ENCODE results near the gene CUL4B.
"Not testable (repeated sequence)": the region's sequence is repeated elsewhere in the genome, so short reads cannot be mapped to it uniquely, and the experiment has no call there.

CUL4B gene

DNA sequence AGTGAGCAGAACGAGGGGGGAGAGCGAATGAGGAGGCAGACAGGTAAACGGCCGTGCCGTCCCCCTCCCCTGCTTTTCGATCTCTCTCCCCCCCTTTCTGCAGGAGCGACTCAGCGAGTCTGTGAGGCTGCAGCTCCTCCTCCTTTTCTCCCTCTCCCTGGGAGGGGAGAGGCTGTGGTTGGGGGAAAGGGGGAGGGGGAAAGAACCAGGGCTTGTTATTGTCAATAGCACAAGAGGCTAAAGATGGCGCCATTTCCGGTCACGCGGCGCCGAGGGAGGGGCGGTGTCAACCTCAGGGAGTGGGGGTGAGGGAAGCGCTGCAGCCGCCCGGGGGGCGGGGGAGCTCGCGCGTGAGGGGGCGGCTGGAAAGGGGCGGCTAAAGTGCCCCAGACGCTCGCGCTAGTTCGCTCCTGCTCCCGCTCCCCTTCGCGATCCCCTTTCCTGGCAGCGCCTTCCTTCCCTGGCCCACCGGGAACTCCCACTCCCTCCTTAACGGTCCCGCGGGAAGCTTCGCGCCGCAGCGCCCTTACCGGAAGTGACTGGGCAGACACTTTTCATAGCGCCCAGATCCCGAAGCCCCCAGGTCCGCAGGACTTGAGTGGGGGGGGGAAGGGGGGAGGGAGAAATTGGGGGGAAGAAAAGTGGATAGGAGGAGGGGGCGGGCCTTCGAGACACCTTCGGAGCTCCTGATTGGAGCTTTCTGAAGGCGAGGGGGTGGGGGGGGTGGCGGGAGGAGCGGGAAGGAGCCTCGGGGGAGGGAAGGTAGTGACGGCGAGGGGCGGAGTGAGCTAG lies at the start of gene CUL4B:
Gene CUL4B (minus strand): TSS at position 121 of the 792 bp plus-strand sequence. CDS start 324 bp downstream, outside the sequence.
- peak; percentile 90 for DNase-seq (ENCODE audit: low read depth)

DNA sequence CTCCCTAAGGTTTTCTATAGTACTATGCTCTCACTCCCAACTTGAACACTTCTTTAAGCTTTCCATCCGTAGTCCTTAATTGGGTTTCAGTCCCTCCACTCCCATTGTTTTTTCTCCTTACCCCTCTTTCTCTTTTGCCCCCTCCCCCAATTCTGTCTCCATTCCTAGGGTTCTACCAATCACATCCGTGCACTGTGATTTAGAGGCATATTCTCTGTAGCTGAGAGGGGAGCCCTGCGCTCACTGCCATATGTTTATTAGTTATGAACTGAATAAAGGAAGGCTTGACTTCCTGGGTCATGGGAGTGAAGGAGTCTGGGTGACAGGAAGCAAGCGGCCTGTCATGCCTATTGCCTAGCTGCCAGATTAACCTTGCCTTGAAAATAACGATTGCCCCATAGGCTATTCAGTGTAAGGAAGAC lies 43.6 kb upstream of the CUL4B start:
- DNase-seq (ENCODE audit: low read depth), result peak; percentile 17

DNA sequence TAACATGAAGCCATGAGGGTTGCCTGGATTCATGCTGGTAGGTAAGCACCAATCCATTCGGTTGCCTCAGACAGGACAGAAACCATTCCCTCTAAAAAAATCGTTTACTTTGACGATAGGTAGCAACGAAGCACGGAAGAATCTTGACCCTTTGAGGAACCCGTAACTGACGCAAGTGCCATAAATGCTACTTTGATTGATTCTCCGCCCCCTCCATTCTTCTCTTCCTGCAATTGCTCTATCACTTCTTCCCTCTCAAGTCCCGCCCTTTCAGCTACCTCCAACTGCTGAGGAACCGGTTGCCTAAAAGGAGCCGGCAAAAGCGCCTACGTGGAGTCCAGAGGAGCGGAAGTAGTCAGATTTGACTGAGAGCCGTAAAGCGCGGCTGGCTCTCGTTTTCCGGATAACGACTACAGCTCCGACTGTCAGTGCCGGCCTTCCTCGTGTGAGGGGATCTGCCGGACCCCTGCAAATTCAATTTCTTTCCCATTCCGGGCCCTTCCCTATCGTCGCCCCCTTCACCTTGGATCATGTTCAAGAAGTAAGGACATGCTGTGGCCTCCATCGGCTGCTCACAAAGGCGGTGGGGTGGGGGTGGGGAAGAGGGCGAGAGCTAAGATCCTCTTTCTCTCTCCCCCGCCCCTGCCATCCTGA lies 43.1 kb upstream of the CUL4B start, which contains the start of gene MCTS1:
Gene MCTS1 (plus strand): TSS at position 395 of the 654 bp plus-strand sequence. CDS start 136 bp downstream, at position 531.
- peak; percentile 74 for DNase-seq (ENCODE audit: low read depth)

DNA sequence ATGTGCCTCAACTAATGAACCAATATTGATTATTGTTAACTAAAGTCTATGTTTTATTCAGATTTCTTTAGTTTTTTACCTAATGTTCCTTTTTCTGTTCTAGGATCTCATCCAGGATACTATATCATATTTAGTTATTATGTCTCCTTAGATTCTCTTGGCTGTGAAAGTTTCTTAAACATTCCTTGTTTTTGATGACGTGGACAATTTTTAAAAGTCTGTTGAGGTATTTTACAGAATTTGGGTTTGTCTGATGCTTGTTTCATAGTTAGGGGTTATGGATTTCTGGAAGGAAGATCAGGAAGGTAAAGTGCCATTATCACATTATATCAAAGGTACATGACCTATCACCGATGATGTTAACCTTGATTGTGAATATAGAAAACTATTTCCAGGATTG lies 24.9 kb upstream of the CUL4B start:
- no peak for DNase-seq (ENCODE audit: low read depth)

DNA sequence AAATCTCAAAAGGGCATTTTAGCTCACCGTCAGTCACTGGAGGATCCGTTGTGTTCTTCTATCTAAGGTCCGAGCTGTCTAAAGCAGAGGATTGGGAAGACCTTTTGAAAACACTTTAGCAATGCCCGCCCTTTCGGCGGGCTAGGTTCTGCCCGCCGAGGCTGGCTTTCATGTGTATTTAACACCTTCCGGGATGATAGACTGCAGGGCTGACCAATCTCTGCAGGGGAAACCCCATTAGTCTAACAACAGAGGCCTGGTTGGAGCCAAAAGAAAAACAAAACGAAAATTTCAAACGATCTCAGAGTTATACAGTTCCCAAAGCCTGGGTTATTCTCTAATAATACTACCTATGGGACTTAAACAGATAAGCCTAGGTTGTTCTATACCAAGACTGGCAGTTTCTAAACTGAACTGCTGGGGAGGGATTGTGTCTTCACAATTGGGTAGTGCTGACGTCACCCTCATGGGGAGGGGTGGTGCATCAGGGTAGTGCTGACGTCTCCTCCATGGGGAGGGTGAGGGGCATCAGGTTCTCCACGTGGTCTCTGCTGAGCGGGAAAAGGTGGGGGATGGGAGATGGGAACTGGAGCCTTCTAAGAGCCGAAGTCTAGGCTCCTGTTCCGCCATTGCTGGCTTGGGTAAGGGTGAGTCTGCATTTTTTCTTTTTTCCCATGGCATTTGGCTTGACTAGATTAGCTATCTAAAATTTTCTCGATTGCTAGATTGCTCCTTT lies 14.8 kb upstream of the CUL4B start:
- DNase-seq (ENCODE audit: low read depth), result no peak

DNA sequence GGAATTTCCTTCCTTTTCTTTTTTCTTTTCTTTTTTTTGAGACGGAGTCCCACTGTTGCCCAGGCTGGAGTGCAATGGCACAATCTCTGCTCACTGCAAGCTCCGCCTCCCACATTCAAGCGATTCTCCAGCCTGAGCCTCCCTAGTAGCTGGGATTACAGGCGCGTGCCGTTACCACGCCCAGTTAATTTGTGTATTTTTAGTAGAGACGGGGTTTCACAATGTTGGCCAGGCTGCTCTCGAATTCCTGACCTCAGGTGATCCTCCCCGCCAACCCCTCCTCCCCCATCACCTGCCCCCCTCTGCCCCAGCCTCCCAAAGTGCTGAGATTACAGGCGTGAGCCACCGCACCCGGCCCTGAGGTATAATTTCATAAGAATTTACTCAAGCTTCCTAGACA lies 13.0 kb upstream of the CUL4B start:
- not testable (repeated sequence) for DNase-seq (ENCODE audit: low read depth)

DNA sequence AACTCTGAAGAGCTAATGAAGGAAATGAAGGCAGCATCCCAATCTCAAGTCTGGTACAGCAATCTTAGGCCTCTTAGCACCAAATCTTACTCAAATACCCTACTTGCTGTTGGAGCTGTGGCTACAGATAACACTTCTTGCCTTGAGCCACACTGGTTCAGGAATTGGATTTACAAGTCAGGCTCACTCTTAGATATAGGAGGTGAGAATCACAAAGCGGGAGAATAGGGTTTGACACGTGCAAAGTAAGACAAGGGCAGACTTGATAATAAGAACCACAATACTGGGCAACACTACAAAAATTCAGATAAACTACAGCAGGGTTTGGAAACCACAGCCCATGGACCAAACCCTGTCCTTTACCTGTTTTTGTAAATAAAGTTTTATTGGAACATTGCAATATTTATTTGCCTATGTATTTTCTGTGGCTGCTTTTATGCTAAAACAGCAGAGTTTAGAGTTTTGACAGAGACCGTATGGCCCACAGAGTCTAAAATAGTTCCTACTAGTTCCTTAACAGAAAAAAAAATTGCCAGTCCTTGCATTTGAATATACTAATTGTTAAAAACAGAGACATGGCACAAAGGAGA lies 9.3 kb upstream of the CUL4B start:
- DNase-seq (ENCODE audit: low read depth), result no peak

DNA sequence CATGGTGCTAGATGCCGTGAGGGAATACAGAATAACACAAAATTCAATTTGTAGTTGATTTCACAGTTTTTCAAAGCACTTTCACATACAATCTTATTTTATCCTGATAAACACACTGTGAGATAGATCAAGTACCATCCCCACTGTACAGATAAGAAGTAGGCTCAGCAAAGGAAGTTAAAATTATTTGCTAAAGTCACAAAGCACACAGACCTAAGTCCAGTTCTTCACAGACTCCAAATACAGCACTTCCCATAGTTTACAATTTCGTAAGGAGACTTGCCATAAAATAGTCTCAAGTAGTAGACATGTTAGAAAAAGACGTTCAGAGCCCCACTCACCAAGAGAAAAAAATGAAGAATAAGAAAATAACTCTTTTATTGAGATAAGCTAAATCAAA lies 7.8 kb upstream of the CUL4B start:
- DNase-seq (ENCODE audit: low read depth), result no peak

DNA sequence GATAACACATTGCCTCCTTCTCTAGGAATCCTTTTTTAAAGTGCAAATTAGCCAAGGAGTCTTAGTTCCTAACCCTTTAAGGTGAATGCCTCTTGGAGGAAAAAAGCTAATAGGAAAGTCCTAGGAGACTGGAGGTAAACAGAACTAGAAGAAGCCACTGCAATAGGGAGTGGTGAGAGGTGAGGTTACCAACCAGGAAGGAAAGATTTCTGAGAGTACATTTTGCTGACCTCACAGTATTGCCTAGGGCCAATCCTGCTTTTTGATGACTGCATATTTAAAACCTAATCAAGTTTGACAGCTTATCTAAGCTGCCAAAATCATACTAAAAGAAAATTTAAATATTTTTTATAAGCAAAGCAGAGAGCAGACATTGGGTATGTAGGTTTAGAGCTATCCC lies 7.3 kb upstream of the CUL4B start:
- DNase-seq (ENCODE audit: low read depth), result no peak

DNA sequence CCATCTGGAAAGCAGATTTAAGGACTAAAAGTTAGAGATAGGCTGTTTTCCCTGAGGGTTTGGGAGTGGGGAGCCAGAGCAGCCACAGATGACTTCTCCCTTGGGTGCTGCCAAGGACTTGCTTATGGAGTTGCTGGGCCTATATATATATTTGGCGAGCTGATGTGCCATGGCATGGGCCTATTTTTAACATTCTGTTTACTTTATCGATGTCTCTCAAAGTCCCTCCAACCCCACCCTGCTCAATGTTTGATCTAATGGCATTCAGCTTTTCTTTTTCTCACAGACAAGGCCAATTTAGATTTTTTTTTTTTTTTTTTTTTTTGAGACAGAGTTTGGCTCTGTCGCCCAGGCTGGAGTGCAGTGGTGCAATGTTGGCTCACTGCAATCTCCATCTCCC lies 6.1 kb upstream of the CUL4B start:
- no peak for DNase-seq (ENCODE audit: low read depth)

DNA sequence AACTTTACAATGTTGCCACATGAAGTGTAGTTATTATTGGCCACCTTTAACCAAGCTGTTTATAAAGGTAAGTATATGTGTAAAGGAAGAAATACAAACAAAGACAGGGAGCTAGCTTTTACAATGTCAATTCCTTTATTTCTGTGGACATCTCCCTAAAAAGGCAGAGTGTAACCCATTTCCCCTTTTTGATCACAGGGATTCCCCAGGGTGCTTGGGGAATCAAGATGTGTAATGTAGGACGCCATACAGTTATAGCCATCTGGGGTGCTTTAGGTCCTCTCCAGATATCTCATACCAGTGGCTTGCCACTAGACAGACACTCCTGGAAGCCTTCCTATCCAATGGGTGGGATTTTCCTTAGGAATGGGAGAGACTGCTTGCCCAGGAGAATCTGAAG lies 4.2 kb upstream of the CUL4B start:
- no peak for DNase-seq (ENCODE audit: low read depth)

DNA sequence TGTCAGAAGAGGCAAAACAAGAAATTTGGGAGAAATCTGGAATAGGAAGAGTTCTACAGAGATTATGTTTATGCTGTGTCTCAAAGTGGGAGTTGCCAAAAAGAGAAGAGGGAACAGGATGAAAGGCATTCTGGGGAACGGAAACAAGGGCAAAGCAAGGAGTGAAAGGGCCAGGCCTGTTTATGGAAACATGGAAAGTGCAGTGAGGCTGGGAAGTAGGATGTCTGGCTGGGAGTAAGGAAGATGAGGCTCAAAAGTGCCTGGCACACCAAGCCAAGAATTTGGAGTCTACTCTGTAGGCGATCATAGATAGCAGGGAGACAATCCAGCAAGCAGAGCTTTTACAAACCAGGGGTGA lies 1.8 kb upstream of the CUL4B start:
- no peak for DNase-seq (ENCODE audit: low read depth)

DNA sequence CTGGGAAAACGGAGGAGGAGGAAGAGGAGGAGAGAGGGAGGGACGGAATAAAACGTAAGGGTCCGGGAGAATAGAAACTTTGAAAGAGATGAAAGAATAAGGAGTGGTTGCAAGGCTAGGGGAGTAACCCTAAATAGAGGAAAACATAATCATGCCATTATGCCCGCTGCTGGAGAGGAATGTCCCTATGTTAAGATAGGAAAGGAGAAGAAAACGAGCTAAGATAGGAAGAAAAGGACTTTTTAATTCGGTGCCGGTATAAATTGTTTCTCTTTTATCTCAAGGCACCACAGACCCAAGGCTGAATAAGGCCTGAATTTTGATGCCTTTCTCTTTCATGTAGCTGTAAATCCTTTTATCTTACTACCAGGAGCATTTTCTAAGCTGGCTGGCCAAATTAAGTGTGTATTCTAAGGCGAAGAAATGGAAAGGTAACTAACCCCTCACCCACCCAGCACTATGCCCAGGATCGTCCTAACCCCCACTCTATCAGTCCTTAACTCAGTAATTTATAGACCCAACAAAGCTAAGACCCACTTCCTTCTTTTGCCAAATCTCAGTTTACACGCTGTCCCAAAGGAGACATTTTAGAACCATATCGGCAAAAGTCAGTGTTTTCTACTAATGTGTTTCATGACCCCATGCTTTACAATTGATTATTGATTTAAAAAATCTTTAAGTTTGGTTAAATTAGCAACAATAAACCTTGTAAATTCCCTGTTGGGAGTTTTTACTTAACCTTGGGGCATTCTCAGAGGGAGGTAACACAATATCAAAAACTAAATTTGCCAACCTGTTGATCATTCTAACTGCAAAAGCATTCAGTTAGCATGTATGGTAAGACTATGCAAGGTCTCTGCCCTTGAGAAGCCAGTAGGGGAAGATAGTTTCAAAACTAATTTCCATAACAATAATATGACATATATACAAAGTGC lies 1.1 kb upstream of the CUL4B start:
- no peak for DNase-seq (ENCODE audit: low read depth)

DNA sequence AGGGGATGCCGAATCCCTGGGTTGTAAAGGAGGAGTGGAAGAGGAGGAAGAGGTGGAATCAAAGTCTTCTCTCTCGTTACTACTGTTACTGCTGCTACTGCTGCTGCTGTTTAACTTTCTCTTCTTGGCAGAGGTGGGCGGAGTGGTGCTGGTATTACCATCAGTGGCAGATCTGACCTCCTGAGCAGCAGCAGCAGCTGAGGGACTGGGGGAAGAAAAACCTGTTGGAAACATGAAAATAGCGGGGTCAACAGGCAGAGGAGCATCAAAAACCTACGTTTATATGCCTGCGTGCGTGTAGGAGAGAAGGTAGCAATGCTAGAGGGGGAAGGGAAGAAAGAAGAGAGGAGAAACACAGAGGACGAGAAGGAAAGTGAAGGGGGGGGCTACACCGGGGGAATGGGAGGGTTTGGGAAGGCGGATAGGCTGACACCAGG lies 339 bp downstream of the CUL4B start:
- no peak for DNase-seq (ENCODE audit: low read depth)

DNA sequence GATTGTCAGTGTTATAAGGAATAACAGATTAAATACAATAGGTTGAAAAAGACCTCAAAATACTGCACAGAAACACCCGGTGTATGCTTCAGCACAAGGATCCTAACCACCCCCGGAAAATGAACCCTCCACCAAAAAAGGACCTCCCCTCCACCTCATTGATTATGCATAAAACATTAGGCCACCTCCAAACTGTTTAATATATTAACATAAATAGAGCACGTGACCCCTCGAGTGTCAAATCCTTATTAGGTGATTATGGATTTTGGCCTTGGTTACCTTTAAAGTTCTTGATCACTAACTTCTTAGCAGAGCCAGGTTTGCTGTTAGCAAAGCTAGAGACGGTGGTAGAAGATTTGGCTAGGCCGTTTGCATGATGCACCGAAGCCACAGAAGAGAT lies 958 bp downstream of the CUL4B start:
- DNase-seq (ENCODE audit: low read depth), result no peak

DNA sequence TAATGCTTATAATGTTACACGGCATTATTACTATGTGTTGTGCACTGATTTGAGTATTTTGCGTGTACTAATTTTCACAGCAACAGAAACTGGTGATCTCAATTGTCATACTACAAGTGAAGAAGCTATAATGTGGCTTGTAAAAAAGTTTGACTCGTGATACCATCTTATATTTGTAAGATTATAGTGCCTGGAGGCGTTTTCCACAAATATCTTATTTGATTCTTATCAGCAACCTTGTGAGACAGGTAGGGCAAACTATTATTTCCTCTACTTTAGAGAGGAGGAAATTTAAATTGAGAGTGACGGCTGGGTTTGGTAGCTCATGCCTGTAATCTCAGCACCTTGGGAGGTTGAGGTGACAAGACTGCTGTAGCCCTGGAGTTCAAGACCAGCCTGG lies 4.5 kb downstream of the CUL4B start:
- no peak for DNase-seq (ENCODE audit: low read depth)

DNA sequence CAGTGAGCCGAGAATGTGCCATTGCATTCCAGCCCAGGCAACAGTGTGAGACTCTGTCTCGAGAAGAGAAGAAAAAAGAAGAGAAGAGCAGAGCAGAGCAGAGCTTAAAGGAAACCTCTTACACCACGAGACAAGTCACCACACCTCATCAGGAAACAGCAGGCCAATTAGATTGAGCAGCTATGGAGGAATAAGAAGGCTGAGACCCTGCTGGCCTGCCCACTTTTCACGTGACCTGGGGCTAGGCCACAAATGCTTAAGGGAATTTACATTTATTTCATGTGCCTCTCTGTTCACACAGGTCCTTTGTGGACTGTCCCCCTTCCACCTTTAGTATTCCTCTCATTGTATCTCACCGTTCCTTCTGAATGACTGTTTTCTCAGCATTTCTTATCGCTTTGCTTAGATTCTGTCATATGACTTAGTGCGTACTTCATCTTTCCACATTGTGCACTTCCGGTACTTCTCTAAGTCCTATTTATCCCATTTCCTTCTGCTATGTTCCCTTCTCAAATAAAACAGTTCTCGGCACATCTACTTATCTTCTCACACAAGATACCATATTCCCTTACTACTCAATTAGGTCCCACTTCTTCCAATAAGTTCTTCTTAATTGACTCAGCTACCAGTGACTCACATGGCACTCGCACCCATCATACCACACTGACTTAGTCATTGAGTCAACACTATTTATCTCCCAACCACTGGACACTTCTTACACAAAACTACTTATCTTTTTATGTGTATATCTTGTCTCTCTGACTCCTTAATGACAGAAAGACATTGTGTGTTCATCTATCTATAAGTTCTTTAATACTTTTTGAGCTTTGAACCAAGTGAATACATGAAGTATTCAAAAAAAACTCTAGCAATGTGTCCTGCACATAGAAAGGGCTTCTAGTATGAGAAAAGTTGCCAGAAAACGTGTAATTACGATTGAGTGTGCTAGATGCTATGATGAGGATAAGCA lies 11.0 kb downstream of the CUL4B start:
- no peak for DNase-seq (ENCODE audit: low read depth)

DNA sequence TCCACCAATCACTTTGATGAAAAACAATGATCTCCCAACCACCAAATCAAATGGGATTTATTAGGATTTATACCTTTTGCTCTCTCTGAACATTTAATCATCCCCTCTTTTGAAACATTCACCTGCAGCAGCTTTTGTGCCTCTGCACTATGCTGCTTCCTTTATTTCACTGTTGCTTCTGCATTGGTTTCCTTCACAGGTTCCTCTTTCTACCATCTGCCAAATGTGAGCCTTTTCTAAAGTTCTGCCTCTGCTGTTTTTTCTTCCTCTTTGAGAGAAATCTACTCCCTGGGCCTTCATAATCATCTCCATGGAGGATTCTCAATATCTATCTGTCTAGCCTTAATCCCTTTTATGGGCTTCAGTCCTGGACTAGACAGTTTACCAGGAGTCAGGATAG lies 24.7 kb downstream of the CUL4B start:
- DNase-seq (ENCODE audit: low read depth), result no peak

DNA sequence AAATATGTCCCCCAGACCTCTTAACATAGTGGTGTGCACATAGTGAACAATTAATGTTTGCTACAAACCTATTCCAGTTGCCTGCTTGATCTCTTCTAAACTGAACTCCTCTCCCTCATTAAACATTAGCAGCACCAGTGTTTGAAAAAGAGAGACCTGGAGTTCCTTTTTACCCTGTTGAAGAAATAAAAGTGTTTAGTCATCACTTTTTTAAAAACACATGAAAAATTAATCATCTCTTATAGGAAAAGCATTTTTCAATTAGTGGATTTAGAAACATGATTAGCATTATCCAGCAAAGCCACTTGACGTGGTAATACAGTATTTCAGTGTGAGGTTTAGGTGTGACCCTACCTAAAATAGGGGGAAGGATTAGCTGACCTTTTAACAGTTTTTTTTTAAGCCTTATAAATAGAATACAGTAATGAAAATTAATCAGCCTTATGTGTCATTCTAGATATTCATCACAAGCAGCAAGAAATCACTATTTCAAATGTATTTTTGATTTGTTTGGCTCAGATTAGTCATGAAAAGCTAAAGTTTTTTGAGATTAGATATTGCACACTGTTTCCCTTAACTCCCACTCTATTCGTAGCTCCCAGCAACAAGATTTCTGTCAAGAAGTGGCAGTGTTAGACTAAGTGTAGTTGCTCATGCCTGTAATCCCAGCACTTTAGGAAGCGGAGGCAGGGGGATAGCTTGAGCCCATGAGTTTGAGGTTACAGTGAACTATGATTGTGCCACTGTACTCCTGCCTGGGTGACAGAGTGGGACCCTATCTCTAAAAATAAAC lies 26.2 kb downstream of the CUL4B start:
- DNase-seq (ENCODE audit: low read depth), result no peak

Measured in T-helper 22 cell (primary cell).